Measurements from ENCODE around the gene PTPRZ1.

PTPRZ1 gene

GRCh38 chr7:121941830-121942229, 68.9 kb downstream of the PTPRZ1 start:
- DNase-seq (ENCODE audit: low read depth in 1 of 2, low spot score in 1 of 2), result no peak
- no peaks in the 10 kb centered on the region for H3K27me3 ChIP-seq (ENCODE audit: insufficient read depth, poor library complexity, severe bottlenecking)
- H3K27ac ChIP-seq (replicated peaks), result no peak overlapping the region
- TF ChIP-seq SPI1 (IDR thresholded peaks at IDR 0.05; ENCODE audit: borderline replicate concordance, low read depth) (no peak), GABPA (IDR thresholded peaks at IDR 0.05; ENCODE audit: low read depth) (no peak), CTCF (IDR thresholded peaks at IDR 0.05; ENCODE audit: insufficient read depth, low read length) (no peak), POLR2AphosphoS5 (IDR thresholded peaks at IDR 0.05; ENCODE audit: low read depth) (no peak), REST (IDR thresholded peaks at IDR 0.05; ENCODE audit: insufficient replicate concordance, low read depth) (no peak)
- no peak overlapping the region for H3K4me3 ChIP-seq (replicated peaks; ENCODE audit: insufficient read depth, low read length)

- no peak overlapping the region for H3K4me3 ChIP-seq (replicated peaks; ENCODE audit: insufficient read depth, low read length)
- TF ChIP-seq POLR2AphosphoS5 (IDR thresholded peaks at IDR 0.05; ENCODE audit: low read depth), result no peak
- TF ChIP-seq SPI1 (IDR thresholded peaks at IDR 0.05; ENCODE audit: borderline replicate concordance, low read depth), result no peak
- no peak for TF ChIP-seq CTCF (IDR thresholded peaks at IDR 0.05; ENCODE audit: insufficient read depth, low read length)
- TF ChIP-seq GABPA (IDR thresholded peaks at IDR 0.05; ENCODE audit: low read depth), result no peak
- no peak for TF ChIP-seq REST (IDR thresholded peaks at IDR 0.05; ENCODE audit: insufficient replicate concordance, low read depth)
- H3K27me3 ChIP-seq (ENCODE audit: insufficient read depth, poor library complexity, severe bottlenecking), result no peaks in the 10 kb centered on the region
- H3K27ac ChIP-seq (replicated peaks), result no peak overlapping the region
- DNase-seq (ENCODE audit: low read depth in 1 of 2, low spot score in 1 of 2), result no peak
Observed at GRCh38 chr7:121945066-121945465, 72.1 kb downstream of the PTPRZ1 start.

- DNase-seq (ENCODE audit: low read depth in 1 of 2, low spot score in 1 of 2), result no peak
- H3K4me3 ChIP-seq (replicated peaks; ENCODE audit: insufficient read depth, low read length), result no peak overlapping the region
- TF ChIP-seq SPI1 (IDR thresholded peaks at IDR 0.05; ENCODE audit: borderline replicate concordance, low read depth), result no peak
- TF ChIP-seq POLR2AphosphoS5 (IDR thresholded peaks at IDR 0.05; ENCODE audit: low read depth), result no peak
- no peak for TF ChIP-seq CTCF (IDR thresholded peaks at IDR 0.05; ENCODE audit: insufficient read depth, low read length)
- TF ChIP-seq REST (IDR thresholded peaks at IDR 0.05; ENCODE audit: insufficient replicate concordance, low read depth), result no peak
- no peak for TF ChIP-seq GABPA (IDR thresholded peaks at IDR 0.05; ENCODE audit: low read depth)
Observed at GRCh38 chr7:121945480-121946236, 72.7 kb downstream of the PTPRZ1 start.

More at GRCh38 chr7:121945480-121946236, 72.7 kb downstream of the PTPRZ1 start:
- no peak overlapping the region for H3K27ac ChIP-seq (replicated peaks)
- no peaks in the 10 kb centered on the region for H3K27me3 ChIP-seq (ENCODE audit: insufficient read depth, poor library complexity, severe bottlenecking)

Data from HL-60 (cell line).